Loucy (cell line): ENCODE results near the gene DDX24.

ENCODE experiments used
- EZH2phosphoT487 ChIP-seq: fragments of 200-600 bp; IDR thresholded peaks from 2 replicates; pipeline ENCODE4 v1.6.1; 2018; ENCODE audit warnings: antibody characterized with exemption, mild to moderate bottlenecking, moderate library complexity, borderline replicate concordance
- TF ChIP-seq, protein P1 (sequence below): fragments of 200-600 bp; sonication (generic); conservative IDR thresholded peaks from 2 replicates; pipeline ENCODE4 v1.5.1; 2014; ENCODE audit warnings: mild to moderate bottlenecking, antibody characterized with exemption, low read length

DNA sequence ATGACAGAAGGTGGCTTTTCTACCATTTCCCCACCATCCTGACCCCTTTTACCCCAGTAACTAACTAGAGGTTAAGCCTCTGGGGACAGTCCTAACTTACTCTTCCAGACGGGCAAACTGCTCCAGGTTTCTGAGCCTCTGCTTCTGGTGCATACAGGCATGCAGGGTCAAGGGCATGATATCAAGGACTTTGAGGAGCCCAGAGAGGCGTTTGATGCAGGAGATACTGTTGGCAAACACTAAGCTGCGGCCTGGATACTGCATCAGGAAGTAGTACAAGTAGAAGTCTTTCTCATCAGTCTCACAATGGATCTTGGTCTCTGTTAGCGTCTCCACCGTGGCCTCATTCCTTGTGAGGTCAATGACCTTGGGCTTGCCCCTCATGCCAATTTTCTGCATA lies 21.0 kb downstream of the DDX24 start:
- TF ChIP-seq, protein P1, sequence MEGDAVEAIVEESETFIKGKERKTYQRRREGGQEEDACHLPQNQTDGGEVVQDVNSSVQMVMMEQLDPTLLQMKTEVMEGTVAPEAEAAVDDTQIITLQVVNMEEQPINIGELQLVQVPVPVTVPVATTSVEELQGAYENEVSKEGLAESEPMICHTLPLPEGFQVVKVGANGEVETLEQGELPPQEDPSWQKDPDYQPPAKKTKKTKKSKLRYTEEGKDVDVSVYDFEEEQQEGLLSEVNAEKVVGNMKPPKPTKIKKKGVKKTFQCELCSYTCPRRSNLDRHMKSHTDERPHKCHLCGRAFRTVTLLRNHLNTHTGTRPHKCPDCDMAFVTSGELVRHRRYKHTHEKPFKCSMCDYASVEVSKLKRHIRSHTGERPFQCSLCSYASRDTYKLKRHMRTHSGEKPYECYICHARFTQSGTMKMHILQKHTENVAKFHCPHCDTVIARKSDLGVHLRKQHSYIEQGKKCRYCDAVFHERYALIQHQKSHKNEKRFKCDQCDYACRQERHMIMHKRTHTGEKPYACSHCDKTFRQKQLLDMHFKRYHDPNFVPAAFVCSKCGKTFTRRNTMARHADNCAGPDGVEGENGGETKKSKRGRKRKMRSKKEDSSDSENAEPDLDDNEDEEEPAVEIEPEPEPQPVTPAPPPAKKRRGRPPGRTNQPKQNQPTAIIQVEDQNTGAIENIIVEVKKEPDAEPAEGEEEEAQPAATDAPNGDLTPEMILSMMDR: no peak
- TF ChIP-seq EZH2phosphoT487: no peak
